GM12878 (cell line): ENCODE data around the gene REEP1. TPM values are rescaled to one million over a fixed set of nuclear protein-coding genes. Genes with fewer than 3 reads are reported as not detected.

Experiments used
- ATAC-seq: fragments of 200-7000 bp; cut with Tn5 transposase; 3 replicates; pipeline ENCODE4 v1.9.1; 2020; ENCODE audit warnings: mild to moderate bottlenecking, moderate library complexity
- BruUV-seq: library from RNA; stranded (reverse); fragments of 400-500 nt; replicated peaks from 2 replicates; lab custom pipeline; 2021; lab: Mats Ljungman, UMichigan
- CTCF ChIA-PET: fragments of 300-600 bp; sonication (Branson Sonifier 250); formaldehyde crosslinking; extraction: SDS; loops from one replicate; lab custom pipeline; 2021; ENCODE audit warnings: inconsistent platforms; lab: Yijun Ruan, JAX
- POLR2A ChIA-PET: fragments of 350-600 bp; formaldehyde crosslinking; extraction: SDS; loops from one replicate; lab custom pipeline; 2021; ENCODE audit warnings: inconsistent platforms; lab: Charles Lee
- RAD21 ChIA-PET: fragments of 300-600 bp; sonication (Branson Sonifier 250); formaldehyde crosslinking; loops from one replicate; lab custom pipeline; 2023; ENCODE audit warnings: antibody characterized with exemption; ENCODE audit not compliant: unreplicated experiment; lab: Charles Lee
- SMC1A ChIA-PET: fragments of 300-600 bp; sonication (Branson Sonifier 250); formaldehyde crosslinking; loops from one replicate; lab custom pipeline; 2023; ENCODE audit not compliant: unreplicated experiment, uncharacterized antibody; lab: Charles Lee
- DNase-seq: peaks from one replicate; pipeline ENCODE4 v3.0.0-alpha.2; 2011; ENCODE audit warnings: low read depth, low spot score
- FAIRE-seq: peaks from 3 replicates; lab custom pipeline; 2011; peaks lifted over from hg19 to GRCh38; lab: Jason Lieb, UNC
- H2AFZ ChIP-seq: 2 replicates; pipeline ENCODE4 v1.6.0; 2011; ENCODE audit warnings: low read depth, low read length, control low read depth; ENCODE audit not compliant: control insufficient read depth
- H3K27ac ChIP-seq: 2 replicates; pipeline ENCODE4 v1.5.1; 2011; ENCODE audit warnings: control low read depth; ENCODE audit not compliant: control insufficient read depth, insufficient read depth
- H3K27me3 ChIP-seq, 2 experiments: replicated peaks in 1 of 2; 2 replicates each; pipeline versions ENCODE4 v1.6.0 to v1.6.1; 2011; ENCODE audit warnings: low read length in 1 of 2; ENCODE audit not compliant: control insufficient read depth in 2 of 2, insufficient read depth in 2 of 2
- H3K36me3 ChIP-seq, 2 experiments: 2 replicates each; pipeline ENCODE4 v1.5.1; 2011; ENCODE audit warnings: low read length in 1 of 2; ENCODE audit not compliant: control insufficient read depth in 2 of 2, insufficient read depth in 2 of 2
- H3K4me1 ChIP-seq: 2 replicates; pipeline ENCODE4 v1.6.1; 2011; ENCODE audit warnings: mild to moderate bottlenecking, low read length, moderate library complexity, mixed read lengths; ENCODE audit not compliant: control insufficient read depth, insufficient read depth
- H3K4me2 ChIP-seq: 2 replicates; pipeline ENCODE4 v1.6.0; 2011; ENCODE audit warnings: control low read depth; ENCODE audit not compliant: control insufficient read depth, insufficient read depth
- H3K4me3 ChIP-seq: fragments of 200-600 bp; sonication (generic); 2 replicates; pipeline ENCODE4 v1.5.1; 2016
- H3K79me2 ChIP-seq: 2 replicates; pipeline ENCODE4 v1.6.0; 2011; ENCODE audit warnings: low read length; ENCODE audit not compliant: control insufficient read depth, insufficient read depth
- H3K9ac ChIP-seq: 2 replicates; pipeline ENCODE4 v1.8.0; 2011; ENCODE audit warnings: low read length, control low read depth, mixed read lengths; ENCODE audit not compliant: control insufficient read depth, insufficient read depth
- H3K9me3 ChIP-seq: replicated peaks from 3 replicates; pipeline ENCODE4 v1.5.1; 2011; ENCODE audit warnings: mild to moderate bottlenecking, low read length; ENCODE audit not compliant: control insufficient read depth, insufficient read depth
- H4K20me1 ChIP-seq: 2 replicates; pipeline ENCODE4 v1.6.0; 2011; ENCODE audit not compliant: control insufficient read depth, insufficient read depth
- BMI1 ChIP-seq: fragments of 450-650 bp; IDR thresholded peaks from 2 replicates; pipeline ENCODE4 v1.6.1; 2016; ENCODE audit warnings: mild to moderate bottlenecking, moderate library complexity, borderline replicate concordance
- EED ChIP-seq: sonication (generic); IDR thresholded peaks from 2 replicates; pipeline ENCODE4 v1.6.1; 2016; ENCODE audit warnings: antibody characterized with exemption, low read depth
- ELK1 ChIP-seq: IDR thresholded peaks from 2 replicates; pipeline ENCODE4 v1.6.1; 2012; ENCODE audit warnings: low read depth, low read length, improper control_type of control experiment
- GABPA ChIP-seq: IDR thresholded peaks from 2 replicates; pipeline ENCODE4 v1.6.1; 2014; ENCODE audit warnings: antibody characterized with exemption, low read depth, mild to moderate bottlenecking, inconsistent platforms
- HDAC2 ChIP-seq: fragments of 200-600 bp; sonication (generic); IDR thresholded peaks from 2 replicates; pipeline ENCODE4 v1.6.1; 2017
- IKZF1 ChIP-seq: fragments of 450-650 bp; conservative IDR thresholded peaks from 2 replicates; pipeline ENCODE4 v1.6.1; 2017; ENCODE audit warnings: antibody characterized with exemption, mild to moderate bottlenecking
- IRF3 ChIP-seq: fragments of 450-650 bp; IDR thresholded peaks from 2 replicates; pipeline ENCODE4 v1.6.1; 2014; ENCODE audit warnings: mild to moderate bottlenecking
- MTA3 ChIP-seq: IDR thresholded peaks from 2 replicates; pipeline ENCODE4 v1.6.1; 2012; ENCODE audit warnings: low read length, inconsistent platforms, borderline replicate concordance
- NKRF ChIP-seq: fragments of 450-650 bp; conservative IDR thresholded peaks from 2 replicates; pipeline ENCODE4 v1.6.1; 2017; ENCODE audit warnings: mild to moderate bottlenecking, moderate library complexity
- NR2F1 ChIP-seq: fragments of 450-650 bp; conservative IDR thresholded peaks from 2 replicates; pipeline ENCODE4 v1.6.1; 2017; ENCODE audit warnings: mild to moderate bottlenecking
- NRF1 ChIP-seq: conservative IDR thresholded peaks from 2 replicates; pipeline ENCODE4 v1.6.1; 2011; ENCODE audit warnings: mild to moderate bottlenecking, low read depth, low read length, improper control_type of control experiment
- POLR2AphosphoS2 ChIP-seq: IDR thresholded peaks from 2 replicates; pipeline ENCODE4 v1.6.1; 2011; ENCODE audit warnings: low read depth, mild to moderate bottlenecking, low read length, improper control_type of control experiment, moderate library complexity
- RFX5 ChIP-seq: IDR thresholded peaks from 2 replicates; pipeline ENCODE4 v1.6.1; 2011; ENCODE audit warnings: low read depth, low read length, improper control_type of control experiment
- RUNX3 ChIP-seq: IDR thresholded peaks from 2 replicates; pipeline ENCODE4 v1.6.1; 2012; ENCODE audit warnings: low read length, inconsistent platforms
- SRF ChIP-seq, 2 experiments: IDR thresholded peaks; 2 replicates each; pipeline ENCODE4 v1.6.1; 2011; ENCODE audit warnings: low read depth in 2 of 2, low read length in 2 of 2, mild to moderate bottlenecking in 1 of 2, moderate library complexity in 1 of 2
- TAF1 ChIP-seq: IDR thresholded peaks from 2 replicates; pipeline ENCODE4 v1.6.1; 2011; ENCODE audit warnings: mild to moderate bottlenecking, low read depth, low read length, borderline replicate concordance
- TCF7 ChIP-seq: IDR thresholded peaks from 2 replicates; pipeline ENCODE4 v1.6.1; 2014; ENCODE audit warnings: antibody characterized with exemption, borderline replicate concordance
- ZBTB33 ChIP-seq: fragments of 450-650 bp; IDR thresholded peaks from 2 replicates; pipeline ENCODE4 v1.6.1; 2017; ENCODE audit warnings: mild to moderate bottlenecking
- WGBS: methylation state at CpG from one replicate; pipeline ENCODE4 v1.1.6; 2016; ENCODE audit warnings: low lambda C conversion rate; ENCODE audit not compliant: insufficient replicate concordance, insufficient coverage; ENCODE audit errors: missing lambda C conversion rate; 5-methylcytosine and 5-hydroxymethylcytosine counted together
- in situ Hi-C: fragments of 300-500 bp; cut with MboI; formaldehyde crosslinking; loops from 9 replicates; pipeline ENCODE4 v1.14.3; 2018; ENCODE audit warnings: mixed read lengths
- intact Hi-C: fragments of 100-400 bp; cut with micrococcal nuclease; formaldehyde crosslinking; loops from one replicate; pipeline ENCODE4 v1.14.2; 2022; ENCODE audit not compliant: unreplicated experiment
- polyA plus RNA-seq, 11 experiments: library from polyadenylated mRNA; depleted of rRNA in 4 of 11; unstranded in 6 of 11; stranded (reverse) in 5 of 11; fragments of >200 nt; fragmentation: Nextera tagmentation in 4 of 11; fragmentation: Illumina TruSeq in 1 of 11; extraction: Ambion mirVana in 4 of 11; extraction: Trizol in 1 of 11; gene quantifications; 1 replicate in 1 of 11; 2 replicates in 10 of 11; pipeline versions ENCODE4 v1.2.1 to v1.2.3, GENCODE V29; 2011 to 2016; ENCODE audit warnings: inconsistent platforms in 2 of 11, missing spikeins in 2 of 11, low read depth in 1 of 11
- total RNA-seq, 4 experiments: library from RNA; depleted of rRNA in 3 of 4; stranded (reverse); fragments of >200 nt in 3 of 4; fragmentation: Illumina TruSeq in 1 of 4; extraction: Trizol in 1 of 4; gene quantifications; 2 replicates each; pipeline versions ENCODE4 v1.2.1 to v1.2.3, GENCODE V29; 2013 to 2021

The REEP1 gene
- total and polyA plus RNA-seq, 10 of the 15 experiments (the other 5 are each of a cell fraction or from before 2014, with no cell fraction given) = 0.02 to 0.30 (median 0.09) TPM; not detected in 1

GRCh38 chr2:86333378-86333777 lies 4.0 kb downstream of the REEP1 start (continued):
- TF ChIP-seq RFX5 (no peak), RUNX3 (no peak), NR2F1 (no peak), GABPA (no peak)

GRCh38 chr2:86332654-86333053 lies 4.8 kb downstream of the REEP1 start:
- FAIRE-seq (no peak), DNase-seq (no peak), ATAC-seq (no peak)
- Histone ChIP-seq H3K36me3 (no peaks in the 10 kb centered on the region), H2AFZ (no peak overlapping the region), H3K27ac (no peak overlapping the region), H3K9me3 (no peaks in the 10 kb centered on the region), H3K4me1 (no peaks in the 10 kb centered on the region), H3K9ac (no peak overlapping the region), H3K4me2 (no peak overlapping the region), H3K79me2 (no peaks in the 10 kb centered on the region), H4K20me1 (no peaks in the 10 kb centered on the region), H3K27me3 (peaks cover 10 to 14% of the 10 kb centered on the region in 2 experiments), H3K4me3 (no peak overlapping the region)
- CTCF ChIA-PET = interaction anchor here (0.9 to 1.7 kb wide), 3 partner anchors 8 to 112 kb away, joined by 3 to 10 read pairs (median 3); no protein-coding TSS in a partner anchor
- RAD21 ChIA-PET = interaction anchor here (0.6 to 0.9 kb wide), 2 partner anchors 65 to 112 kb away, joined by 3 to 4 read pairs; no protein-coding TSS in a partner anchor
- POLR2A ChIA-PET = interaction anchor here (1.0 kb wide), 1 partner anchor 18 kb away, joined by 3 read pairs; no protein-coding TSS in a partner anchor
- 97% methylated on average over 1 of the region's 1 CpG for WGBS
- SMC1A ChIA-PET = interaction anchor here (1.8 to 2.1 kb wide), 2 partner anchors 24 to 111 kb away, joined by 4 to 5 read pairs; no protein-coding TSS in a partner anchor
- in situ Hi-C loops (no loop called here), intact Hi-C loops (no loop called here)
- BruUV-seq = no TSS peak
- TF ChIP-seq NKRF = no peak
- no peak for TF ChIP-seq IRF3
- no peak for TF ChIP-seq GABPA
- no peak for TF ChIP-seq ZBTB33
- no peak for TF ChIP-seq TCF7
- no peak for TF ChIP-seq ELK1
- TF ChIP-seq EED = no peak
- no peak for TF ChIP-seq NRF1
- TF ChIP-seq POLR2AphosphoS2 = no peak
- TF ChIP-seq HDAC2 = no peak
- no peak for TF ChIP-seq SRF (IDR thresholded peaks at IDR 0.05; ENCODE audit: low read depth in 2 of 2, low read length in 2 of 2)
- no peak for TF ChIP-seq IKZF1
- TF ChIP-seq TAF1 = no peak
- no peak for TF ChIP-seq MTA3
- no peak for TF ChIP-seq BMI1
